Measurements from ENCODE around the gene PLA2G4F. TPM values are rescaled to one million over a fixed set of nuclear protein-coding genes. Genes with fewer than 3 reads are reported as not detected.

Gene PLA2G4F
- total RNA-seq, 1 experiment from 2014 or later: not detected

- no peak overlapping the region for H2BK5ac ChIP-seq (ENCODE audit: insufficient read length, low read length)
- H3K27ac ChIP-seq (ENCODE audit: insufficient read length, low read depth, low read length): no peak overlapping the region
- H3K79me2 ChIP-seq (ENCODE audit: insufficient read depth, low read length): no peaks in the 10 kb centered on the region
- Mint-ChIP-seq H3K4me3 (no peak overlapping the region), H3K27me3 (ENCODE audit: low read depth) (no peaks in the 10 kb centered on the region; the same call in none of the 2 replicates), H3K27ac (no peak overlapping the region), H3K4me1 (peaks cover 12 to 13% of the 10 kb centered on the region in 2 experiments), H3K36me3 (ENCODE audit: insufficient read depth in 1 of 3, low read depth in 3 of 3) (no peaks in the 10 kb centered on the region), H3K9me3 (peaks cover 3 to 4% of the 10 kb centered on the region in 2 experiments; a peak in 3 of 5 replicates)
- H3K4me2 ChIP-seq (ENCODE audit: insufficient read depth, insufficient read length, low read length): no peak overlapping the region
- H3K18ac ChIP-seq (ENCODE audit: insufficient read length, low read depth, low read length): no peak overlapping the region
- no peak overlapping the region for H4K5ac ChIP-seq (ENCODE audit: insufficient read length, low read depth, low read length)
- H3K27me3 ChIP-seq (ENCODE audit: insufficient read depth, low read length): no peaks in the 10 kb centered on the region
- H3K4ac ChIP-seq (ENCODE audit: low read depth, low read length): no peak overlapping the region
- H3K56ac ChIP-seq (ENCODE audit: insufficient read length, low read depth, low read length): no peak overlapping the region
- H3K9me3 ChIP-seq (ENCODE audit: control insufficient read depth, low read depth, low read length): no peaks in the 10 kb centered on the region
- no peak overlapping the region for H2BK15ac ChIP-seq (ENCODE audit: low read depth, low read length)
- H3K14ac ChIP-seq (ENCODE audit: insufficient read depth, low read length): no peak overlapping the region
- no CpG with 5 or more reads among the region's 2 CpGs for WGBS (ENCODE audit: extremely low coverage, insufficient read length, low lambda C conversion rate)
- no peaks in the 10 kb centered on the region for H4K20me1 ChIP-seq (ENCODE audit: control insufficient read depth, insufficient read depth, insufficient read length)
- H3T11ph ChIP-seq (ENCODE audit: low read length): no peak overlapping the region
- H3K9ac ChIP-seq (ENCODE audit: extremely low read depth, insufficient read length, low read length): no peak overlapping the region
- H2BK12ac ChIP-seq (ENCODE audit: insufficient read length, low read depth, low read length): no peak overlapping the region
- no peak overlapping the region for H2BK120ac ChIP-seq (ENCODE audit: low read depth, low read length, poor library complexity, severe bottlenecking)
- H2AK5ac ChIP-seq (ENCODE audit: insufficient read length, low read length): no peak overlapping the region
- TF ChIP-seq CTCF (conservative IDR thresholded peaks at IDR 0.05): no peak
- H3K4me1 ChIP-seq (ENCODE audit: insufficient read depth, low read length): no peaks in the 10 kb centered on the region
- H3K79me1 ChIP-seq (ENCODE audit: insufficient read depth, low read depth, low read length, poor library complexity, severe bottlenecking): no peaks in the 10 kb centered on the region
- no peak overlapping the region for H3K23ac ChIP-seq (ENCODE audit: insufficient read length, low read depth, low read length)
- H4K91ac ChIP-seq (ENCODE audit: insufficient read length, low read depth, low read length): no peak overlapping the region
- no peak for DNase-seq
- H2AFZ ChIP-seq (ENCODE audit: low read length): no peak overlapping the region
- no peak overlapping the region for H4K8ac ChIP-seq (replicated peaks; ENCODE audit: insufficient read length, low read depth, low read length)
- H2BK20ac ChIP-seq (ENCODE audit: low read depth, low read length, poor library complexity, severe bottlenecking): no peak overlapping the region
- no peaks in the 10 kb centered on the region for H3K23me2 ChIP-seq (ENCODE audit: insufficient read length, low read depth, low read length, poor library complexity, severe bottlenecking)
Observed at GRCh38 chr15:42121682-42122081, 34.8 kb downstream of the PLA2G4F start.
